HUES6 (cell line): ENCODE data around the gene PCNT.

ENCODE experiments used
- H3K27ac ChIP-seq: 2 replicates; pipeline ENCODE4 v1.7.0; 2013; ENCODE audit warnings: low read depth, mild to moderate bottlenecking, low read length, inconsistent platforms
- H3K27me3 ChIP-seq: 2 replicates; pipeline ENCODE4 v1.6.1; 2013; ENCODE audit warnings: low read length; ENCODE audit not compliant: control insufficient read depth, insufficient read depth
- H3K36me3 ChIP-seq: 2 replicates; pipeline ENCODE4 v1.6.1; 2013; ENCODE audit warnings: low read length; ENCODE audit not compliant: control insufficient read depth, insufficient read depth
- H3K4me1 ChIP-seq: 2 replicates; pipeline ENCODE4 v1.6.1; 2013; ENCODE audit warnings: low read length; ENCODE audit not compliant: control insufficient read depth, insufficient read depth
- H3K4me3 ChIP-seq: 2 replicates; pipeline ENCODE4 v1.5.1; 2013; ENCODE audit warnings: low read depth, low read length
- H3K9ac ChIP-seq: one replicate; pipeline ENCODE4 v1.6.1; 2013; ENCODE audit warnings: mild to moderate bottlenecking, low read length
- H3K9me3 ChIP-seq: 2 replicates; pipeline ENCODE4 v1.6.1; 2013; ENCODE audit warnings: low read depth, low read length; ENCODE audit not compliant: control insufficient read depth, insufficient read depth

The PCNT gene

DNA sequence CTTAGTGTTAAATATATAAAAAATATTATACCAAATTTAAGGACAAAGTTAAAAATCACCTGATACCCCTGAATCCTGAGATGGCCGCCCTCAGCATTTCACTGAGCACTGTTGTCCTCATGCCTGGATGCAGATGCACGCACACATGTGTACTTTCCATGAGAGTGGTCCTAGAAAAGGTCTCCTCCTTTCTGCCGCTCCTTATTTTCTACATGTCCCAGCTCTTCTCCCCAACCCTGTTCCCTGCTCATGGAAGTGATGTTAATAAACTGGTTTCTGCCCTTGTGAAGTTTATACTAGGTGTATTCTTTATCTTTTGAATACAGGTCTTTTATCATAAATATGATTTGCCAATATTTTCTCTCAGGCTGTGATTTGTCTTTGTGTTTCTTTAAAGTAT lies 167.6 kb downstream of the PCNT start:
- no peak overlapping the region for H3K9ac ChIP-seq
- H3K36me3 ChIP-seq: peaks cover 21% of the 10 kb centered on the region
- H3K27me3 ChIP-seq: no peaks in the 10 kb centered on the region
- H3K4me3 ChIP-seq: no peak overlapping the region
- H3K4me1 ChIP-seq: no peaks in the 10 kb centered on the region
- no peaks in the 10 kb centered on the region for H3K9me3 ChIP-seq
- H3K27ac ChIP-seq: no peak overlapping the region

DNA sequence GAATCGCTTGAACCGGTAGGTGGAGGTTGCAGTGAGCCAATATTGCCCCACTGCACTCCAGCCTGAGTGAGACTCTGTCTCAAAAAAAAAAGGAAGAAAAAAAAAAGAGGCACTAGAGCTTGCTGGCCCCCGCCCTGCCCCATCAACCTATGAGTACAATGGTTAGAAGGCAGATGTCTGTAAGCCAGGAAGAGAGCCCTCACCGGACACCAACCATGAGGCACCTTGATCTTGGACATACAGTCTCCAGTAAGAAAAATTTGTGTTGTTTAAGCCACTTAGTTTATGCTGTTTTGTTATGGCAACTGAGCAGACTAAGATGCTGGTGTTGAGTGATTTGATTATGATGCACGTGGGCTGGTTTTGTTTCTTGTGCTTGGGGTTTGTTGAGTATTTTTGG lies 168.9 kb downstream of the PCNT start:
- peaks cover 33% of the 10 kb centered on the region for H3K36me3 ChIP-seq
- no peaks in the 10 kb centered on the region for H3K27me3 ChIP-seq
- no peak overlapping the region for H3K4me3 ChIP-seq
- H3K4me1 ChIP-seq: no peaks in the 10 kb centered on the region
- no peak overlapping the region for H3K9ac ChIP-seq
- H3K27ac ChIP-seq: no peak overlapping the region
- H3K9me3 ChIP-seq: no peaks in the 10 kb centered on the region

DNA sequence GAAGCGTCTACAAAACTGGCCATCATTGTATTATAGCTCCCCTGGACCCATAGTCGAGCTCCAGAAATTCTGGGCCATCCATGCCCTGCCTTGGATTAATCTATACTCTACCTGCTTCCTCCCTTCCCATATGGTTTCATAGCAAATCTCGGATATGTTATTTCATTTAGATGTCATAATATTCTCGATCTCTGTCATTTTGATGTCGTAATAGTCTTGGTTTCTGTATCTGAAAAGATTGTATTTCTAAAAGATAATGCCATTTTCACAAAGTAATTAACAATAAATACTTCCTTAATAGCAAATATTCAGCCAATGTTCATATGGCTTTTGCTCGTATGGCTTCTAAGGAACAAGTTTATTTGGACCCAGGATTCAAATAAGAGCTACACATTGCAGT lies 169.9 kb downstream of the PCNT start:
- Histone ChIP-seq H3K4me3 (no peak overlapping the region), H3K27ac (no peak overlapping the region), H3K9me3 (no peaks in the 10 kb centered on the region), H3K4me1 (no peaks in the 10 kb centered on the region), H3K9ac (no peak overlapping the region), H3K27me3 (no peaks in the 10 kb centered on the region), H3K36me3 (peaks cover 39% of the 10 kb centered on the region)
